Measurements from ENCODE around the gene PAX8.
"Not testable (repeated sequence)": the region's sequence is repeated elsewhere in the genome, so short reads cannot be mapped to it uniquely, and the experiment has no call there.

Gene PAX8

DNA sequence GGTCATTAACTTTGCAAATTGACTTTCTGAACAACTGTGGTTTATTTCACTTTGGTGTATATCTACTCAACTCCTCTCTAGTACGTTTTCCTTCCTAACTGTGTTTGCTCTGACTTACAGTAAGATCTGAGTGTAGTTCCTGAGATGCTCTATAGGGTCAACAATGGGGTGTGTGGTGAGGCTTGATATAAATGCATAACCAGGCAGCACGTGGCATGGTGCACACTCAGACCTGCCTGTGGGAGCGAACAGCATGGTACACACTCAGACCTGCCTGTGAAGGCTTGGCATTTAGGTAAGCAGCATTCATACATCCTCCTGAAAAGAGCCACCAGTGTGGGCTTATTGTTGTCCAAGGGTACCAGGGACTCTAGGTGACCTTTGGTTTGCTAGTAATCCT, 32.5 kb upstream of the PAX8 start:
- H3K4me3 ChIP-seq (ENCODE audit: insufficient read depth, low read depth, low read length); H3K9me3 ChIP-seq (ENCODE audit: control insufficient read depth, low read length); H3K27ac ChIP-seq (ENCODE audit: insufficient read depth, low read depth, low read length, poor library complexity, severe bottlenecking); H3K4me1 ChIP-seq (ENCODE audit: control insufficient read depth, insufficient read depth, low read length); H3K36me3 ChIP-seq (ENCODE audit: control insufficient read depth, insufficient read depth, low read length): not testable (repeated sequence)
- H3K27me3 ChIP-seq (ENCODE audit: control insufficient read depth, insufficient read depth, low read length, poor library complexity, severe bottlenecking), result peaks cover 11% of the 10 kb centered on the region
- 89 to 91% methylated on average over 3 of the region's 3 CpGs for WGBS, 2 experiments

DNA sequence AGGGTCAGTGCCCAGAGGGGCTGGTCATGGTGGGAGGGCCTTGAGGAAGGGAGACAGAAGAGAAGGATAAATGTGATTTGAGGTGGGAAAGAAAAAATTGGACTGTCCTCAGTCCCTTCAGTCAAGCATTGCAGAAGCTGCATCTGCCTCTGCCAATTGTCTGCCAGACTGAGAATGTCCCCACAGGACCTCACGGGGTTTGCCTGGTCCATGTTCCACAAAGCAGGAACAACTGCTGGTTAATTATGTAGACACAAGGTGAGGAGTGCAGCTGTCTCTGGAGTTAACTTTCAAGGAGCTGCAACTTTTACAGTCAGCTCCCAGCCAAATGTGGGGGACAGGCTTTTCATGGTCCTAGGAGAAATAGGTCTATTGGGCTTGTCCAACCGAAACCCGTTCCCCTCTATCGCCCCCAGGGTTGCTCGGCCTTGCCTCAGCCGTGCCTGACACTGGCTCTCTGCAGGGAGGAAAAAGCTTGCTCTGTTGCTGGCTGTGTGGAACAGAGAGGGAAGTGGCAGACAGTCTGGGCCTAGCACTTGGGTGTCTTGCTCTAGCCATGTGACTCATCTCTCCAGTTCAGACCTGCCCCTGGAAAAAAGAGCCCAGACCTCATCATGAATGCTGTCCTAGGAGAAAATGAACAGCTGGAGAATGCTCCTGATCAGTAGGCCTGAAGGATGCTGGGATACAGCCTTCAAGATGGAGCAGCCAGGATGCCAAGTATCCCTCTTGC, 31.1 kb upstream of the PAX8 start:
- peaks cover 11% of the 10 kb centered on the region for H3K27me3 ChIP-seq (ENCODE audit: control insufficient read depth, insufficient read depth, low read length, poor library complexity, severe bottlenecking)
- no peak overlapping the region for H3K27ac ChIP-seq (ENCODE audit: insufficient read depth, low read depth, low read length, poor library complexity, severe bottlenecking)
- H3K4me1 ChIP-seq (ENCODE audit: control insufficient read depth, insufficient read depth, low read length), result peaks cover 12% of the 10 kb centered on the region
- no peaks in the 10 kb centered on the region for H3K36me3 ChIP-seq (ENCODE audit: control insufficient read depth, insufficient read depth, low read length)
- no peak overlapping the region for H3K4me3 ChIP-seq (ENCODE audit: insufficient read depth, low read depth, low read length)
- WGBS, 2 experiments, result 86 to 88% methylated on average over 6 of the region's 6 CpGs
- no peaks in the 10 kb centered on the region for H3K9me3 ChIP-seq (ENCODE audit: control insufficient read depth, low read length)

DNA sequence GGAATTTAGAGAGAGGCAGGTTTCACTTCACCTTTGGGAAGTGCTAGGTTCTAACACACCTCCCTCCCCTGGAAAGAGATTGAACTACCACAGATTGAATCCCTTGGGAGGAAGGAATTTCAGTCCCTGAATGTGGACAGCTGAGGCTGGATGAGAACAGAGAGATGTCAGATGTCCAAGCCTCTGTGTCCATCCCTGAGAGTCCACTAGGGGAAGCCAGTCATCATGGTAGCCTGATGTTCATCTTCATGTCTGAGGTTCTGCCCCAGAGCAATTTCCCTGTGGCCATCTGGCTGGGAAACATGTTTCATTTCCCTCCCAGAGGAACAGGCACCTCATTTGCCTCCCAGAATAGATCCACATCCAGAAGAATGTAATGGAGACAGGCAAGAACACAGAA, 30.1 kb upstream of the PAX8 start:
- H3K27ac ChIP-seq (ENCODE audit: insufficient read depth, low read depth, low read length, poor library complexity, severe bottlenecking); H3K4me3 ChIP-seq (ENCODE audit: insufficient read depth, low read depth, low read length); H3K36me3 ChIP-seq (ENCODE audit: control insufficient read depth, insufficient read depth, low read length); H3K9me3 ChIP-seq (ENCODE audit: control insufficient read depth, low read length): not testable (repeated sequence)
- Histone ChIP-seq H3K27me3 (ENCODE audit: control insufficient read depth, insufficient read depth, low read length, poor library complexity, severe bottlenecking) (peaks cover 14% of the 10 kb centered on the region), H3K4me1 (ENCODE audit: control insufficient read depth, insufficient read depth, low read length) (peaks cover 15% of the 10 kb centered on the region)

DNA sequence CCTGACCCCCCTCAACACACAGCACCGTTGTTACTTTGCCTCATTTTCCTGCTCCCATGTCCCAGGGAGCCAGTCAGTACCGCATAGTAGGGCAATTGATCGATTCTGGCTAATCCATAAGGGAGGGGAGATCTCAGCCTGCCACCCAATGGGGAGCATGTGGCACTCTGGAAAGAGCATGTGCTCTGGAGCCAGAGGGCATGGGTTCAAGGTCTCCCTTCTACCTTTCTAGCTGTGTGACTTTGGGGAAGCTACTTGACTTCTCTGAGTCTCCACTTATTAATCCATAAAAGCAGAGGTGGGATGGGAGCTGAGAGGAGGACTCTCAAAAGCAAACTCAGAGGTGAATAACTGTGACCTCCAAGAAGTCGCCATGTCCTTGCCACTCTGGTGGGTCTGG, 27.5 kb upstream of the PAX8 start:
- not testable (repeated sequence) for H3K9me3 ChIP-seq (ENCODE audit: control insufficient read depth, low read length); H3K4me3 ChIP-seq (ENCODE audit: insufficient read depth, low read depth, low read length); H3K36me3 ChIP-seq (ENCODE audit: control insufficient read depth, insufficient read depth, low read length); H3K27ac ChIP-seq (ENCODE audit: insufficient read depth, low read depth, low read length, poor library complexity, severe bottlenecking)
- H3K4me1 ChIP-seq (ENCODE audit: control insufficient read depth, insufficient read depth, low read length), result peaks cover 15% of the 10 kb centered on the region
- H3K27me3 ChIP-seq (ENCODE audit: control insufficient read depth, insufficient read depth, low read length, poor library complexity, severe bottlenecking), result peaks cover 20% of the 10 kb centered on the region
- WGBS, 2 experiments, result 50 to 60% methylated on average over 2 to 4 of the region's 4 CpGs

DNA sequence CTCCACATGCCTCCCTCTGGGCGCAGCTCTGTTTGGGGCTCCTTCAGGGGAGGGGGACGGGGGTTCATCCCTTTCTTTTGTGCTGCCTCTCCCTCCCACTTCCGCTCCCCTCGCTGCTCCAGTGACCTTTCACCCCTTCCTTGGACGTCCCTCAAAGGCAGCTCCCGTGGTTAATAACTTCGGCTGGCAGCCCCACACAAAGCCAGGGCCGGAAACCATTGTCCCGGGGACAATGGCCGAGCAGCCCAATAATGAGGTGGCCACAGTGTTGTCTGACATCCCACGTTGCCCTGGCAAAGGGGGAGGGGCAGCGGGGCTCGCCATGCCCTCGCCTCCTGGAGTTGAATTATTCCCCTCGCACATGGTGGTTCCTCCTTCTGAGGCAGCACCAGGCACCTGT, 27.0 kb upstream of the PAX8 start:
- Histone ChIP-seq H3K4me1 (ENCODE audit: control insufficient read depth, insufficient read depth, low read length) (peaks cover 15% of the 10 kb centered on the region), H3K27me3 (ENCODE audit: control insufficient read depth, insufficient read depth, low read length, poor library complexity, severe bottlenecking) (peaks cover 20% of the 10 kb centered on the region), H3K27ac (ENCODE audit: insufficient read depth, low read depth, low read length, poor library complexity, severe bottlenecking) (peak overlapping the region; percentile 55)
- 9% methylated on average over 15 of the region's 15 CpGs for WGBS, 2 experiments
- H3K9me3 ChIP-seq (ENCODE audit: control insufficient read depth, low read length); H3K4me3 ChIP-seq (ENCODE audit: insufficient read depth, low read depth, low read length); H3K36me3 ChIP-seq (ENCODE audit: control insufficient read depth, insufficient read depth, low read length): not testable (repeated sequence)

DNA sequence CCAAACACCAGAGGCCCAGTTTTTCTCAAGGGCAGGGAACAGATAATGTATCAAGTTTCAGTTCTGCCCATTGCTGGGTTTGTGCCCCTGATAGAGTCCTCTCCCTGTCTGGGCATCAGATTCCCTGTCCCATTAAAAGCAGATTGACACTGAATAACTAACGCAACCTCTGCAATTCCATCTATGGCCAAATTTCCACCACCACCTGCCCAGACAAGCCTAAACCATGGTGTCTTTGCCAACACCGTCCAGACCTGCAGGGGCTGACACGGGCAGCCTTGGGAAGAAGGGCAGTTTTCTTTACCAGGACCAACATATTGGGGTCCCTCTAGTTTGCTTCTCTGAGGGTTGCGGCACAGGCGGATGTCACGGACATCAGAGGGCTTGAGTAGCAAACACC, 26.4 kb upstream of the PAX8 start:
- Histone ChIP-seq H3K27ac (ENCODE audit: insufficient read depth, low read depth, low read length, poor library complexity, severe bottlenecking) (peak overlapping the region; percentile 55), H3K4me3 (ENCODE audit: insufficient read depth, low read depth, low read length) (no peak overlapping the region)

DNA sequence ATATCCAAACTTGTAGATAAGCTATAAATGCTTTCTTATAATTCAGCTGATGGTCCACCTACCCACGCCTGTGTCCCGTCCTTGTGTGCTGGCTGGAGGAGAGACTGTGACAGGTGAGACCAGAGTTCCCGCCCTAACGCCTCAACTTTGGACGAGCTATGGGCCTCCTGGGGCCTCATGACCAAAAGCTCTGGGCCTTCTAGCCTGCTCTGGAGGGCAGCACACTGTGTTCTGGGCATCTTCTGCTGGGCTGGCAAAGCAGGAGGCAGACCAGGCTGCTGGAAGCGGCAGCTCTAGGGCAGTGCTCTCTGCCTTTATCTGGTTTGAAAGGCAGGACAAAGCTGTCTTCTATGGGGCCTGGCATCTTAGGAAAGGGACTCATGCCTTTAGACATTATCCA, 26.0 kb upstream of the PAX8 start:
- H3K9me3 ChIP-seq (ENCODE audit: control insufficient read depth, low read length), result no peaks in the 10 kb centered on the region
- peaks cover 15% of the 10 kb centered on the region for H3K4me1 ChIP-seq (ENCODE audit: control insufficient read depth, insufficient read depth, low read length)
- no peak overlapping the region for H3K4me3 ChIP-seq (ENCODE audit: insufficient read depth, low read depth, low read length)
- no peaks in the 10 kb centered on the region for H3K36me3 ChIP-seq (ENCODE audit: control insufficient read depth, insufficient read depth, low read length)
- H3K27ac ChIP-seq (ENCODE audit: insufficient read depth, low read depth, low read length, poor library complexity, severe bottlenecking), result no peak overlapping the region
- H3K27me3 ChIP-seq (ENCODE audit: control insufficient read depth, insufficient read depth, low read length, poor library complexity, severe bottlenecking), result peaks cover 20% of the 10 kb centered on the region
- WGBS, 2 experiments, result 84 to 88% methylated on average over 6 of the region's 6 CpGs

More for the DNA sequence above, 26.4 kb upstream of the PAX8 start:
- Histone ChIP-seq H3K36me3 (ENCODE audit: control insufficient read depth, insufficient read depth, low read length) (no peaks in the 10 kb centered on the region), H3K4me1 (ENCODE audit: control insufficient read depth, insufficient read depth, low read length) (peaks cover 15% of the 10 kb centered on the region), H3K9me3 (ENCODE audit: control insufficient read depth, low read length) (no peaks in the 10 kb centered on the region), H3K27me3 (ENCODE audit: control insufficient read depth, insufficient read depth, low read length, poor library complexity, severe bottlenecking) (peaks cover 20% of the 10 kb centered on the region)
- 85 to 88% methylated on average over 6 of the region's 6 CpGs for WGBS, 2 experiments

DNA sequence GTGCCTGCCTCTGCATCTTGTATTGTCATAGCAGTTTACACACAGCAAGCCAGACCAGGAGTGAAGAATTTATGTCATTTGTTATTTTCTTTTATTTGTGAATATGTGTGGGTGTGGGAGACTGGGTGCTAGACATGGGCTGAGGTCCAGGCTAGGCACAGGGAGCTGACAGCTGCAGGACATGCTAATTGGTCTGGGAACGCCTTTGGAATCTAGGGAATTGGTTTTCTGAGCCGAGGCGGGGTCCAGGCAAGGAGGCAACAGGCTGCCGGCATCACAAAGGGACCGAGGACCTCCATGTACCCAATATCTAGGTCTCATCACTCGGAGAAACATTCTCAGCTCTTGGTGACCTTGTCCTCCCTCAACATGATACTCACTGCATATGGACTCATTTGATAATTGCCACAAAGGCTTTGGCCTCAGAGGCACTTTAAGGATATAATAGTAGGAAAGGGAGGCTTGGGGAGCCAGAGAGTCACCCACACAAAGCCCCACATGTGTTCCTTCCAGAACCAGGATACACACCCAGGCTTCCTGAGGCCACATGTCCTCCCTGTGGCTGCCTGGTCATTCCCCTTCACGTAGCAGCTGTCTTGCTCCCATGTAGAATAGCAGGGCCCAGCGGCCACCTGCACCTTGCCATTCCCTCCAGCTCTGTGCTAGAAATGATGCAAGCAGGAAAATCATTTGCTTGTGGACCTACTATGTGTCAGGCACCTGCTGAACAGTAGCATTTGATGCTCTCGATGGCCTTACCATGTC, 23.7 kb upstream of the PAX8 start:
- H3K27ac ChIP-seq (ENCODE audit: insufficient read depth, low read depth, low read length, poor library complexity, severe bottlenecking); H3K27me3 ChIP-seq (ENCODE audit: control insufficient read depth, insufficient read depth, low read length, poor library complexity, severe bottlenecking); H3K9me3 ChIP-seq (ENCODE audit: control insufficient read depth, low read length); H3K4me3 ChIP-seq (ENCODE audit: insufficient read depth, low read depth, low read length); H3K36me3 ChIP-seq (ENCODE audit: control insufficient read depth, insufficient read depth, low read length): not testable (repeated sequence)
- peaks cover 15% of the 10 kb centered on the region for H3K4me1 ChIP-seq (ENCODE audit: control insufficient read depth, insufficient read depth, low read length)
- WGBS, 2 experiments, result 91 to 92% methylated on average over 9 of the region's 9 CpGs

DNA sequence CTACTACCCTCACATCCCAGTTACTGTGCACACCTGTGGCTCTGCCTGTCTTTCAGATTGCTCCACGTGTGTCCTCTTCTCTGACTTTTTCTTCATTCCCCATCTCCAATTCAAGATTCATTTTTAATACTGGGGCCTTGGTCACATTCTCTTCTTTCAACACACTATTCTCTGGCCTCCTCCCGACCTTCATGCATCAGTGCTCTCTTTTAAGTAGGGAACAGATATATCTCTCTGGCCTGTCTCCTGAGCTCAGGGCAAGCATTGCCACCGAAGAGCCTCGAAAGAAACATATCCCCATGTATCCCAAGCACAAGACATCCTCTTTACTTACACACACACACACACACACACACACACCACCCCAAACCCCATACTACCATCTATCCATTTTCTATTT, 21.6 kb upstream of the PAX8 start:
- Histone ChIP-seq H3K4me1 (ENCODE audit: control insufficient read depth, insufficient read depth, low read length) (peaks cover 8% of the 10 kb centered on the region), H3K27ac (ENCODE audit: insufficient read depth, low read depth, low read length, poor library complexity, severe bottlenecking) (no peak overlapping the region), H3K36me3 (ENCODE audit: control insufficient read depth, insufficient read depth, low read length) (no peaks in the 10 kb centered on the region), H3K27me3 (ENCODE audit: control insufficient read depth, insufficient read depth, low read length, poor library complexity, severe bottlenecking) (peaks cover 14% of the 10 kb centered on the region), H3K9me3 (ENCODE audit: control insufficient read depth, low read length) (no peaks in the 10 kb centered on the region), H3K4me3 (ENCODE audit: insufficient read depth, low read depth, low read length) (no peak overlapping the region)
- 86 to 90% methylated on average over 4 of the region's 4 CpGs for WGBS, 2 experiments

DNA sequence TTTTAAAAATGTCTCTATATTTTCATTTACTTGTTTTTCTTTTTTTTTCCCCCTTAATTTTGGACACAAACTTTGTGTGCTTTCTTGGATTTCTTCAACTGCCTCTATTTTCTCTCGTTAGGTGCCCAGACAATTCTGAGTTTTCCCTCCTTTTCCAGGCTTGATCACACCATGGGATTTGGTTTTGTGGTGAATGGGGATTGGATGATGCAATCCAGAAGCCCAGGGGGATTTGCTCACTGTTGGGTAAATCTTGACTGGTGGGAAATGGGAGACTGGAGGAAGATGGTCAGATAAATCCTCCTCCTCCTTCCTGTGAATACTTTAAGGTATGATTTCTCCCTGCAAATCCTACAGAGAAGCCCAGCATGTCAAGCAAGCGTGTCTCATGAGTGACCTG, 19.5 kb upstream of the PAX8 start:
- Histone ChIP-seq H3K27me3 (ENCODE audit: control insufficient read depth, insufficient read depth, low read length, poor library complexity, severe bottlenecking) (peaks cover 32% of the 10 kb centered on the region), H3K36me3 (ENCODE audit: control insufficient read depth, insufficient read depth, low read length) (no peaks in the 10 kb centered on the region), H3K4me1 (ENCODE audit: control insufficient read depth, insufficient read depth, low read length) (no peaks in the 10 kb centered on the region), H3K9me3 (ENCODE audit: control insufficient read depth, low read length) (no peaks in the 10 kb centered on the region), H3K27ac (ENCODE audit: insufficient read depth, low read depth, low read length, poor library complexity, severe bottlenecking) (no peak overlapping the region), H3K4me3 (ENCODE audit: insufficient read depth, low read depth, low read length) (no peak overlapping the region)
- 83 to 94% methylated on average over 2 of the region's 2 CpGs for WGBS, 2 experiments
